NCI-H82 (cell line): Measurements from ENCODE around the gene EBF3.
A peak's percentile ranks its signal among the peaks of the same experiment; 100 is the strongest.

ENCODE experiments used
- DNase-seq: peaks from one replicate; lab custom pipeline; 2025; lab: John Stamatoyannopoulos, UW

EBF3 gene

DNA sequence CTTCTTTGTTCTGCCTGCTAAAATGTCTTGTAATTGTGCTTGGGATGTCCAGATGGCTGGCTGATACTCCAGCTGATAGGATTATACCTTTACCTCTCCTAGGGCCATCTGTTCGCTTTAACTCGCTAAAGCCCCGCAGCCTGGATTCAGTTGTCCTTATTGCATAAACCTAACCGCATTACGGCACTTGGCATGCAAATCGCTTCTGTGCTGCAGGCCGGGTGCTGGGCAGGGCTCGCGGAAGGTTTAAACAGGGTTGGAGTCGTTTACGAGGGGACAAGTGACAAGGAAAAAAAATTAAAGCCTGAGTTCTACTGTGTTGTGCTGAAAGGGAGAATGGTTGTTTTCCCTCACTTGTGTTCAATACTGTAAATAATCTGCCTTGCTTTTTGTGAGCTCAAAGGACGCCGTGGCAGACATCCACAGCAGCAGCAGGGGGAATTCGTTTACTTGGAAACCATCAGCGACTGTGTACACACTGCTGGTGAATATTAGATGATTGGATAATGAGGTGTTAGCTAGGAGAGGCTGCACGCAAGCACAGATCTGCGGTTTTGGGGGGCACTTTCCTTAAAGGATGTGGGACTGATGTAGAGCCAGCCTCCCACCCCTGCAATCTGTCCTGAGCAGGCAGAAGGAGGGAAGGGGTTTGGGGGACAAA lies 93.0 kb downstream of the EBF3 start:
- peak; percentile 99 for DNase-seq

DNA sequence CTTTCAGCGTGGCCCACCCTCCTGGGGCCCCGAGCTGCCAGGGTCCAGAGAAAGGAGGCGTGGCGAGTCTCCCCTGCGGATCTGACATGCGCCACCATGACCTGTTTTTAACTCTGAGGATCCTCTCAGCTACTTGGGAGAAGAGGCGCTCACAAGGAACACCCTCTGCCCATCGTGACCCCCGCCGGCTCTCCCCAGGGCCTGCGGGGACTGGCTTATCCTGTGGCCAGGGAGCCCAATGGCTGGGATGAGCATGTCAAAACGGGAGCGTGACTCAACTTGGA lies 93.7 kb downstream of the EBF3 start:
- peak; percentile 89 for DNase-seq

DNA sequence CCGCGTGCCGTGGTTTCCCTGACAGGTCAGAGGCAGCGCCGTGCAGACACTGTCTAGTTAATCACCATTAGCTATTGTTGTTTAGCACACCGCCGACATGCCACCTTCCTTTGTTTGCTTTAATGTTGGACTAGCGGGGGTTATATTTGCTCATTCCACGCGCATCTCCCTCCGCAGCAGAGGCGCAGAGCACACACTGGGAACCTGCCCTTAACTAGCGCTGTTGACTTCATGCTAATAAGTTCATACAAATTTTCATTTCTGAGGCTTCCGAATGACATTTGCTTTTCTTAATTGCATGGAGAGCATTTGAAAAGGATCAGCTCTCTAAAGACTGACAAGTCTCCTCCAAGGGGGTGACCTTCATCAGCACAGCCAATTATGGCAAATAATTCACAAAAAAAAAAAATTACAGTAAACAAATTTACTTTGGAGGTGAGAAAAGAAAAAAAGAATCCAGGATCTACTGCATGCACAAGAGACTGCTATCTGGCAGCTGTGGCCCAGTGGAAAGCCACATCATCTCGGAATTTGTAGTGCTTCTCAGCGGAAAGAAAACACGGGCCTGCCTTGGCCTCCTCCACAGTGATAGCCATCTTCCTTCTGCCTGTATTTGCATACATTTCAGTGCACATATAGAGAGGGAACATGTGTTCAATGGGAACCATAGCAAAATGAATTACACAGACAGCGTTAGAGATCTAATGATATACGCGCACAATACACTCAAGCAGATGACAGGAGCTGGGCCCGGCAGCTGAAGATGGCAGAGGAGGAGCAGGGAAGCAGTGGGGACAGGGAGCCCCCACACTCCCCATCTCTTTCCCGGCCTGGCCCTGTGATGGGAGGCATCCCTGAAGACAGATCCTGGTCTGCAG lies 94.2 kb downstream of the EBF3 start:
- DNase-seq = peak; percentile 42

DNA sequence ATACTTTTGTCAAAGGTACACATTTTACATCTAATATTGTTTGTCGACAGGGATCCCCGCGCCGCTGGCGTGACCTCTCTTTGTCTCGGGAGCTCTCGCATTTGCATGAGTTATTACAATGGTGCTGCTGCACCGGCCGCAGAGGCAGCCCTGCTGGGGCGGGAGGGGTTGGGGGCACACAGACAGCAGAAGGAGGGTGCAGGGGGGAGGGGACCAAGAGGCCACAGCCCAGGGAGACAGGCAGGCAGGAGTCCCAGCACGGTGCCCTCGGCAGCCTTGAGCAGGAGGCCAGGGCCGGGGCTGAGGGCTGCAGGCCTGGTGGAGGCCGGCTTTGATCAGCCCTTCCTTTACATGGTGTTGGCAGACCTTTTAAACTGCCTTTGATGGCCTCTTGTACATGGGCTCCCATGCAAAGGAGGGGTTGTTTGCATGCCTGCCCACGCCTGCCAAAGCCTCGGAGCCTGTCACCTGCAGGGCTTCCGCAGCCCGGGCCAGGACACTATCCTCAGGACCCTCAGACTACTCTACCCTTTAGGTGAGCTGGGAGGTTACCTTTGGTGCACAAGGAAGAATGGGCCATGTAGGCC lies 95.5 kb downstream of the EBF3 start:
- no peak for DNase-seq

DNA sequence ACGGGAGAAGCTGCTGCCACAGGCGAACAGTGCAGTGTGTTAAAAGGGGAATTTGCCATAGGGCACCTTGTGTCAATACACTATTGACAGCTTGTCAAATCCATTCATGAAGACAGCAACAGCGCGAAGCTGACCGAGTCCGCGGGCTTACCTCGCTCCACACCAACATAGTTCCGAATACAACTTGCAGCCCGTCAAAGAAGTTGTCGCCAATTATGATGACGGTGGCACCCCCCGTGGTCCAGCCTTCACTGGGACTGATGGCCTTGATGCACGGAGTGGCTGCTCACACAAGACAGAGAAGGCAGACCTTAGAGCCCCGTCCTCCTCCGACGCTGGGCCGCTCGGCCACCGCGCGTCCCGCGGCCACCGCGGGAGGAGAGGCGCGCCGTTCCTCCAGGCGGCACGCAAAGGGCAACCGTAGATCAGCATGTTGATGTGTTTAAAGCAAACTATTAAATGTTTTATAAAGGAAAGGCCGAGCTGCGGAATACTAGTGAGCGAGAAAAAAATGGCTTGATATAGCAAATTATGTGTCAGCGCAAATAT lies 96.4 kb downstream of the EBF3 start:
- DNase-seq = no peak

GRCh38 chr10:129866894-129867293 lies 97.2 kb downstream of the EBF3 start:
- no peak for DNase-seq

GRCh38 chr10:129865960-129866359 lies 98.1 kb downstream of the EBF3 start:
- no peak for DNase-seq

DNA sequence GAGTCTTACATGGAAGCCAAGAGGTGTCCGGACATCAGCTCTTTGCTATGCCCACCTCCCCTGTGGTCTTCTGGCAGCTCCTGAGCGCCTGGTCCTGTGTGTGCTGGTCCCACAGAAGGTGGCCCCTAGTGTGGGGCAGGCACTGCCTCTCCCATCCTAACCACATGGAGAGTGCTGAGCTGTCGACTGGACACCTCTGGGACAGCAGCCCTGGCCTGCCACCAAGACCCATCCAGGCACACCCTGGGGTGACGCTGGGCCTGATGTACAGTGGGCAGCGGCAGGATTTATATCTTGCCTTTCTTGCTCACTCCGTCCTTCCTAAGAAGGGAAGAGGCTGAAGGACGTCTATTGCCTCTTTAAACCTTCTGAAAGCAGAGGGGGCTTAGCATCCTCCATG lies 98.7 kb downstream of the EBF3 start:
- no peak for DNase-seq

DNA sequence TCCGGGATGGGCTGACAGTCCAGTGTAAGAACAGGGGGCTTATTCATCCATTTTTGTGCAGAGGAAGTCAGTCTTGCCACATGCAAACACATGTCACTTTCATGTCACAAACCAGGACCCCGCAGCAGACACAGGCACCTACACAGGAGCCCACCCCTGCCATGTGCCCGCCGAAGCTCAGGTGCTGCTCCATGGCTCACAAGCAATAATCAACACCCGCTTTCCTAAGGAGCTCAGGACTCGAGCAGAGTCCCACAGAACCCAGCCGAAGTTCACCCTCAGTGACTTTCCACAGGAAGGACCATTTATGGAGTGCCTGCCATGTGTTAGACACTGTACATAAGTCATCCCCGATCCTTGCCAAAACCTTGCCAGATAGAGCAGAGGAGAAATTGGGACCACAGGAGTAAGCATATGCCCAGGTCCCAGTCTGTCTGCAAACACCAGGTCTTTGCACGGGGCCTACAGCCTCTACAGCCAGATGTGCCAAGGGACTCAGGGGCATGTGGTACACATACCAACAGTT lies 99.4 kb downstream of the EBF3 start:
- DNase-seq = no peak

DNA sequence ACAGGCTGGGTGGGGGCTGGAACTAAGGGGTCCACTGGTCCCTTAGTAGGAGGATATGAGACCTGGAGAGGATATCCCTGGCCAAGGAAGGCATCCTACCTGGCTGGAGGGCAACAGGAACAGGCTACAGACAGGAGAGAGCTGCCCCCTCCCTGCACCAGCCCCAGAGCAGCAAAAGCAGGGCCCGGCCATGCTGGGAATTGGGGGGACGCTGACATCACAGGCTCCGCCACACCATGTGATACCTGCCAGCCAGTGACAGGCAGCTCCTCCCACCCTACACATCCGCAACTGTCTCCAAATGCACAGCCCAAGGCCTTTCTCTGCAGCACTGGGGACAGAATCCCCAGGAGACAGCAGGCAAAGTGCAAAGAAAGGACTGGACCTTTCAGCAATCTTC lies 100.0 kb downstream of the EBF3 start:
- no peak for DNase-seq

DNA sequence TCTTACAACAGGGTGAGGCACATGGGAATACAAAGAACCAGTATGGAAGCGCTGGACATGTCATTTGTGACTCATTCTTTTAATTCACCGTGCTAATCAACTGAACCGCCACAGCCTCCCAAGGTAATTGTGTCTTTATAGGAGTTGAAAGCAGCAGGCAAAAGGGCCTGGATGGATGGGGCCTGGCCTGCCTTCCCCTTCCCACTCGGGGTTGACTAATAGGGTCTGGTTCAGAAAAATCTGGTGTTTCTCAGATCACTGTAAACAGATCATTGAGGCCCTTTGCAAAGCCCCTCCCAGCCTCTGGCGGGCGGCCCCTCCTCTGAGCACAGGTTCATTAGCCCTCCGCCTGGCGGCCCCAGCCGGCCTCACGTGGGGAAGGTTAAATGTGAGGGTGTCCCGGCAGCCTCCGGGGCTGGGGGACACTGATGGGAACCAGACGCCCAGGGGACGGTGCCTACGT lies 100.8 kb downstream of the EBF3 start:
- peak; percentile 37 for DNase-seq

GRCh38 chr10:129861776-129862531 lies 102.1 kb downstream of the EBF3 start:
- DNase-seq = no peak

DNA sequence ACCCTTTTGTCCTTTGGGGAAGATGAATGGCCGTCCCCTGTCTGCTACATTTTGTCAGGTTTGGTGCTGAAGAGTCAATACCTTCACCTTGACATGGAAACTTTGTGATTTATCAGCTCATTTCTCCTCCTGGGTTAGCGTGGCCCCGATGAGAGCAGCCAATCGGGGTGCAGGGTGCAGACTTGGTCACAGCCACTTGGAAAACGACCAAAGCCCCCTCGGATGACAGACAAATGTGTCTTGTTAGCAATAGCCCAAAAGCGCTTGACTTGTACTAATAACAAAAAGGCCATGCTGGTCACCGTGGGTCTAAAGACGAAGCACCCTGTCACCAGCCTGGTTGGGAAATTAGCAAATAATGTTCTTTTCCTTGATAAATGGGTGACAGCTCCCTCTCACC lies 103.7 kb downstream of the EBF3 start:
- DNase-seq = no peak

- DNase-seq = no peak
Observed at GRCh38 chr10:129859536-129859935, 104.5 kb downstream of the EBF3 start.

DNA sequence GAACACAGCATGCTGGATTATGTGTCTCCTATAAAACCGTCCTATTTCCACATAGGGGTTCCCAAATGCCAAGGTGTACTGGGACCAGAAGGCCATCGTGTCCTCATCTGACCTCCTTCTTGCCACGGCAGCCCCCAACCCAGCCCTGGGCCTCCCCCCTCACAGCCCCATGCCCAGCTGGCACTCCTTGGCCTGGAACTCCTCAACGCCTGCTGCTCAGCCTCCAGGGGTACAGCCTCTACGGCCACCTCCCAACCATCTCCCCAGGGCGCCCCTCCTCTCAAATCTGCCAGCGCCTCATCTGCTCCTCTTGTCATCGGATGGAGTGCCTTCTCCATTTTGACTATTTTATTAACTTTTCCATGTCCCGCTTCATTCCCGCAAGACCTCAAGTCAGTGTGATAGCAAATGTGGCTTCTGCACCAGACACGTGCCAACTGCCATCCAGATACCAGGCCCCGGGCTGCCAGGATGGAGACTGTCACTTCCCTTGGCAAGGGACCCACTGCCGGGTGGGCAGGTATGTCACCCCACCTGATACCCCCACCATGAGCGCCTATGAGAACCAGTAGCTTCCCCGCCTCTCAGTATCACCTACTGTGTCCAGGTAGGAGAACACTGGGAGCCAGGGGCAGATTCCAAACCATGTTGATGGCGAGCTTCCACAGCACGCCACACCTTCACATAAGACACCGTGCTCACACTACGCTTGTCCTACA lies 106.7 kb downstream of the EBF3 start:
- DNase-seq = no peak

- DNase-seq = no peak
Observed at GRCh38 chr10:129855836-129856563, 108.1 kb downstream of the EBF3 start.

DNA sequence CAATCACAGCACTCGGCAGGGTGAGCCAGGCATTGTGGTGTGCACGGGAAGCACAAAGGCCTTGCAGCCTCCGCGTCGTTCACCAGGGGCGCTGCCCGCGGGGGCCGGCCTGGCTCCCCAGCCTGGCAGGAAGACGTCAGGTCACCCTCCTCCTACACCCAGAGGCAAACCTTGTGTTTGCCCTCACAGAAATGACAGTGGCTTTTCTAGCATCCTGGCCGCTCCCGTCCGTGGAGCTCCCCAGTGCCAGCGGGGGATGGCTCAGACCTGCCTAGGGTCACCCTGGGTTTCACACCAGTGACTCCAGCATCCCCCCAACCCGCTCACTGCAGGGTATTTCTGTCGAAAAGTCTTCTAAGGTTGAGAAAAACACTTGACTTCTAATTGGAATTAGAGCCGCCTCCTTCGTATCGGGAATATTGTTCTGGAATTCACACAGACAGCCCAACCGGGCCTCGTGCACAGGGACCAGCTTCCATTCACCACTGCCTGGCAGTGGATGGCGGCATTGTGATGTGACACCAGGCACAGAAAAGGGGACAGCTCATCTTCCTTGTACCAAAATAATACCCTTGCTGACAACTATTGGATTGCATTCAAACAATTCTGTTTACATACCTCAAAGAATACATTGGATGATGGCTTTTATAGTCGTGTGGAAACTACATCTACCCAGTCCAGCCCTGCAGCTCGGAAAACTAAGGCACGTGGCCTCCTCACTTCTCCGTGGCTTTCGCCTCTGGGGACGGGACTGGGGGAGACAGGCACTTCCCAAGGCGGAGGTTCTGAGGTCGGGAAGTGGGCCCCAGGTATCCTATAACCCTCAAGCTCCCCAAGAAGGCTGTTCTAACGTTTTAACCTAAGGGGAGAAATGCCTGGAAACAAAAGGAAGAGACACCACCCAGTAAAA lies 109.0 kb downstream of the EBF3 start:
- DNase-seq = no peak

- DNase-seq = no peak
Observed at GRCh38 chr10:129854158-129854557, 109.9 kb downstream of the EBF3 start.

DNA sequence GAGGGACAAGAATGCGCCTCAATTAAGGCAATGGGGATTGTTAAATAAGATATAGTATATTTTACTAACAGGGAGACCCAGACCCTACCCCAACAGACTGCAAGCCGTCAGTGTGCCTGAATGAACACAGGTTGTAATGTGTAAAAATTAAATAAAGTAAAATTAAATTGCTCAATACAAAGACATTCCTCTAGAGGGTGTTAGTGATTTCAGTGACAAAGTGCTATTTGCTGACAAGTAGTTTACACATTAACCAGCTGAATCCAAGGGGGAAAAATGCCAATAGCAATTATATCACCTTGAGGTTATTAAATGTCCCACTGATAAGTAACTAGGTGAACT lies 110.5 kb downstream of the EBF3 start:
- peak; percentile 10 for DNase-seq
